Kidney tubule cell (primary cell): ENCODE results near the gene EPB41L1.

Experiments
- DNase-seq: peaks from one replicate; pipeline ENCODE4 v3.0.0-alpha.2; 2018; ENCODE audit warnings: low spot score

Gene EPB41L1

DNA sequence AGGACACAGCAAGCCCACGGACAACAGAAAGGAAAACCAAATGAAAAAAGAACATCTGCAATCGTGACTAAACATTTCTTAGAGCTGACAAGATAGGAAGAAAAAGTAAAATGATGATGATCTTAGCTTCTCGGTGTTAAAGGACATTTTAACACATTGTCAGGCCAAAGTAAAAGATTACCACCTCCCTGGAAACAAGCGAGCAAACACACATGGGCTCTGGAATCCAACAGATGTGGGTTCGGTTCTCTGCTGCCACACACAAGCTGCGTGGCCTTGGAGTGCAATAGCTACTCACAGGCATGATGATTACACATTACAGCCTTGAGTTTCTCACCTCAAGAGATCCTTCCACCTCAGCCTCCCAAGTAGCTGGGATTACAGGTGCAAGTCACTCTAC is 74.2 kb downstream of the EPB41L1 start:
- DNase-seq, result no peak

GRCh38 chr20:36230019-36230418 is 75.5 kb downstream of the EPB41L1 start:
- DNase-seq, result no peak

DNA sequence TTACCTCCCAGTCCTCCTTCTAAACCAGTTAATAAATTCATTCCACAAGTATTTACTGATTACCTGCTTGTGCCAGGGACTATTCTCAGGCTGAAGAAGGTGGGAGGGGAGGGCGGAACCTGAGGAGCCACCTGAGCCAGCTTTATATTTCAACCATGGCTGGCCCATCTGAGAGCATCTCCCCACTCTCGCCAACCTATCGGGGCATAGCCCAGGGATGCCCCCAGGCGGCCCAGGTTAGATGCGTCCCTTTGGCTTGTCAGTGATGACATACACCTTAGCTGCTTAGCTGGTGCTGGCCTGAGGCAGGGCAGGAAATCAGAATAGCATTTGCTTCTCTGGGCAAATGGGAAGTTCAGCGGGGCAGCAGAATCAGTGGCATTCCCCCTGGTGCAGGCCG is 76.8 kb downstream of the EPB41L1 start:
- no peak for DNase-seq

DNA sequence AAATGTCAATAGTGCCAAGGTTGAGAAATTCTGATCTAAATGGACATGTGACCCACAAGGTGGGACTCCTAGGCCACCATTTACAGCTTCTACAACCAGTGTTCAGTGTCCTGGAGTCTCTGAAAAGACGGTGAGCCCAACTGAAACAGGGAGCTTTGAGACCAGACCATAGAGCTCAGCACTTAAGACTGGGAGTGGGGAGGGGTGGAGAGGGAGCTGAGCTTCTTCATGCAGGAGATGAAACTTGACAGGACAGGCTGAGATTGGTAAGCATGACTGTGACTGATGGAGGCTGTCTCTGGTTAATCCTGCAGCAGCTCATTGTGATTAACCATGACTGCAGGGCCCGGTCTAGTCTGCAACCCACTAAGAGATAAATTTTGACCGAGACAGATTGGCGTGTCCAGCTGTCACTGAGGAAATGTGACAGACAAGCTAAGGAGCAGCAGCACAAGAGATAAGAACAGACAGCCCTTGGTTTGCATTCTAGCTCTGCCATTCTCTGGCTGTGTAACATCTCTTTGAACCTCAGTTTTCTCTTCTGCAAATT is 80.3 kb downstream of the EPB41L1 start:
- DNase-seq, result no peak

DNA sequence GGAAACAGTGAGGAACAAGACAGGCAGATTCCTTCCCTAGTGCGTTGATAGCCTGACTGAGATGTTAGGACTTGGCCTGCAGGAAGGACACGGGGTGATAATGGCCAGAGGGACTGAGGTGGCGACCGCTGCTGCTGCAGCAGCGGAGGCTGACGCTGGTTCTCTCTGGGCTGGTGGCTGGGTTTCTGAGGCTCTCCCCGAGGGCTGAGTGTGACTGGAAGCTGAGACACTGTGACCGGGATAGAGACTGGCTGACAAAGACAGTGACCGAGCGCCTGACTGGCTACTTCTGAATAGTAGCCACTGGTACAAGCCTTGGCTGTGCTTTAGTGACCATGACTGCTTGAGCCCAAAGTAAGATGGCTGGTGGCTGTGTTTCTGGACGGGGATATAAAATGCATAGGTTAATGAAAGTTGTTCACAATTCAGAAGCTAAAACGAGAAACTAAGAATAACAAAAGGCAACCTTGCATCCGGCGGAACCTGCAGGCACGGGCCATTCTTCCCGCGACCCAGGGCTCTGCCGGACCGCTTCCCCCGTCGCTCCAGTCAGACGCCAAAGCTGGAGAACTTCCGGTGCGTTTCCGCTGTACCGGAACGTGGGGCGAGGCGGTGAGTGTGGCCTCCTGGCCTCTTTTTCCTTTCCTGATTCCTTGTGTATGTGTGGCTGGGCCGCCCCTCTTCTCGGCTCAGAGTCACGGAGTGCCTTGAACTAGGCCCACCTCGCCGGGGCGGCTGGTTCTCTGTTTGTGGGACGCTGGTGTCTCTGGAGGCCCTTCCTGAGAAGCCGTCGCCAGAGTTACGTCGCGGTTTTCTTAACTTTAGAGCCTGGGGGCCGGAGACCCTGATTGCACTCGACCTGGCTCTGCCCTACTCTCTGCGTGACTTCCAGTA is 81.6 kb downstream of the EPB41L1 start, which contains the start of gene AAR2:
AAR2 (plus strand) TSS at position 587 of the 894 bp plus-strand sequence. CDS start 3,391 bp downstream, outside the sequence.
- DNase-seq, result peak; percentile 81

DNA sequence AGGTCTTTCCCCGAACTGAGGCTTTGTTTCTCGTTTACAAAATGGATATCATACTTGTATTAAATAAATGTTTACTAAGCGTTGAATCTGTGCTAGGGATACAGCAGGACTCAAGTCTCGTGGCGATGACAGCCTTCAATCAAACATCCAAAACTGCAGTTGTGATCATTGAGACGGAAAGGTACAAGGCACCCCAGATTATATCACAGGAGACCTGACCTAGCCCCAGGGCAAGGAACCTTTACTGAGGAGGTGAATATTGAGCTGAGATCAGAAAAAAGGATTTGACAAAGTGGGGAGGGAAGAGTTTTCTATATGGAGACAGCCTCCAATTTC is 82.2 kb downstream of the EPB41L1 start:
- DNase-seq, result no peak

GRCh38 chr20:36237477-36237876 is 82.9 kb downstream of the EPB41L1 start:
- DNase-seq, result no peak

DNA sequence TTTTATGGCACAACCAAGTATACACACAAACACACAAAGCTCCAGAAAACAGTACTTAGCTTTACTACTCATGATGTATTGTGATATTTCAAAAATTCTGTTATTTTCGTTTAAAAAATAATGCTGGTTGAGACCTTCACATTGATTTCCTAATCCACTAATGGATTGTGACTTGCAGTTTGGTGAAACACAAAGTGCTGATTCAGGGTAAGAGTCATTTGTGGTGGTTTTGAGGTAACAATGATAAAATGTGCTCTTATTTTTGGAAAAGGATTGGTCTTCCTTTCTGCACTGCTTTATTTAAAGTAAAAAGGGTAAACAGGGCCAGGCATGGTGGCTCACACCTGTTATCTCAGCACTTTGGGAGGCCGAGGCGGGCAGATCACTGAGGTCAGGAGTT is 83.6 kb downstream of the EPB41L1 start:
- no peak for DNase-seq

DNA sequence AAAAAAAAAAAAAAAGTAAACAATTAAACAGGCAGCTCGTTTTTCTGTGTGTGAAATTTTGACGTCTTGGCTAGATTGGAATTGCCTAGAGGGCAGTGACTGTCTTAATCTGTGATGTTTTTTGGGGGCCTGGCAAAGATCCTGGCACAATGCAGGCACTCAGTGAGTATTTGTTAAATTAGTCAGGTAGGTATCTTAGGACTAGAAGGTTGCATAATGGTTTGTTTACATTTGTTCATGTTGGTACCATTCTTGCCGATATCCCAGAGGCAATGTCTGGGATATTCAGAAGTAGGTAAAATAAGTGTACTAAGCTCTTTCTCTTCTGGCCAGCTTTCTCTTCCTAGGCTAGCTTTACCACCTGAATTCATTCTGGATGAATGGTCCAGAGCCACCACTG is 84.2 kb downstream of the EPB41L1 start:
- DNase-seq, result no peak

DNA sequence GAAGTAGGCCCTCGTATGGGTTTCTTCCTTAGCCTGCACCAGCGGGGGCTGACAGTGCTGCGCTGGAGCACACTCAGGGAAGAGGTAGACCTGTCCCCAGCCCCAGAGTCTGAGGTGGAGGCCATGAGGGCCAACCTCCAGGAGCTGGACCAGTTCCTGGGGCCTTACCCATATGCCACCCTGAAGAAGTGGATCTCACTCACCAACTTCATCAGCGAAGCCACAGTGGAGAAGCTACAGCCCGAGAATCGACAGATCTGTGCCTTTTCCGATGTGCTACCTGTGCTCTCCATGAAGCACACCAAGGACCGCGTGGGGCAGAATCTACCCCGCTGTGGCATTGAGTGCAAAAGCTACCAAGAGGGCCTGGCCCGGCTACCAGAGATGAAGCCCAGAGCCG is 85.5 kb downstream of the EPB41L1 start:
- DNase-seq, result no peak

DNA sequence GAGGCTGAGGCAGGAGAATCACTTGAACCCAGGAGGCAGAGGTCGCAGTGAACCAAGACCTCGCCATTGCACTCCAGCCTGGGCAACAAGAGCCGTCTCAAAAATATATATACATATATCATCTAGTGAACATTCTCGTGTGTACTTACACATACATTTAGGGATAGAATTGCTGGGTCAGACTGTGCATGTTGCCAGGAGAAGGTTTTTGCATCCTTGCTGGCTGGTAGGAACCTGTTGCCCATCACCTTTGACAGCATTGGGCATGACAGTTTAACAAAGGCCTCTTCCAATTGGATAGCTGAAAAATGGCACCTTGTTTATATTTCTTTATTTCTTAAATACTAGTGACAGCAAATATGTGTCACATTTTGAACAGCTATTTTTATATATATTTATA is 87.1 kb downstream of the EPB41L1 start:
- no peak for DNase-seq

- no peak for DNase-seq
These were observed 89.2 kb downstream of the EPB41L1 start for GRCh38 chr20:36243726-36244125.

GRCh38 chr20:36246401-36246800 is 91.9 kb downstream of the EPB41L1 start:
- no peak for DNase-seq

GRCh38 chr20:36248836-36249235 is 94.3 kb downstream of the EPB41L1 start:
- DNase-seq, result no peak

DNA sequence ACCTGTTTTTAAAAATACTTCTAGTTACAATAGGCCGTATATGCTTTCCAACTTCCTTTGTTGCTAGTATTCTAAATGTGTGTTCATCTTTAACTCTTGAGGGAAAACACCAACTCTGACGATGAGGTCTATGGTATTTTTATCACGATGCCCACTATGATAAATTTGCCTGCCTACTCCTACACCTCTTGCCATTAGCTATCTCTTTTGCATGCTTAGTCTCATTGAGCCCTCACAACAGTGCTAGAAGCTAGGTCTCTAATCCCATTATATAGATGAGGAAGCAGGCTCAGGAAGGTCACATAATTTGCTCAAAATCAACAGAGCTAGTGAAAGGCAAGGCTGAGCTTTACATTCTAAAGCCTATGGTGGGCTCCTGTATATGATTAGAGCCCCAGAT is 94.9 kb downstream of the EPB41L1 start:
- DNase-seq, result no peak

DNA sequence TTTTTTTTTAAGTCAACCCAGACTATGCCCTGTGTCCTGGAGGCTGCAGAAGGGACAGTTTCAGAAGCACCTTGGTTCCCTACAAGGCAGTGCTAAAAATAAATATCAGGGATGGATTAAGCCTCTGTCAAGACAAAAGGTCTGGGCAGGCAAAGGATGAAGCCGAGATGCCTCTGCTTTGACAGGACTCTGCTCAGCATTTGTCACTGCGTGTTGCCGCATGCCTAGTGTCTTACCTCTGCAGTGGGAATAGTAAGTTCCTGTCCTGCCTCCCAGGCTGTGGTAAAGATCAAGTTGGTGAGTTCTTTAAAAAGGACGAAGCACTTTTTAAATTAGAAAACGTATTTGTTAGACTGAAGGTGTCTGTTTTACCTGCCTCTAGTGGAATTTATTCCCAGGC is 96.9 kb downstream of the EPB41L1 start:
- no peak for DNase-seq

- no peak for DNase-seq
These were observed 98.0 kb downstream of the EPB41L1 start for GRCh38 chr20:36252511-36252910.

GRCh38 chr20:36253036-36253435 is 98.5 kb downstream of the EPB41L1 start:
- DNase-seq, result no peak

DNA sequence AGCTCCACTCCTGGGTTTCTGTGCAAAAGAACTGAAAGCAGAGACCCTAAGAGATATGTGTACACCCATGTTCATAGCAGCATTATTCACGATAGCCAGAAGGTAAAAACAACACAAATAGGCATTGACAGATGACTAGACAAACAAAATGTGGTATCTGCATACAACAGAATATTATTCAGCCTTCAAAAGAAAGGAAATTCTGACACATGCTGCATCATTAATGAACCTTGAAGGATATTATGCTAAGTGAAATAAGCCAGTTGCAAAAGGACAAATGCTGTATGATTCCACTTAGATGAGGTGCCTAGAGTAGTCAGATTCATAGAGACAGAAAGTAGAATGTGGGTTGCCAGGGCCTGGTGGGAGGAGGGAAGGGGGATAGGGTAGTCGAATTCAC is 99.5 kb downstream of the EPB41L1 start:
- DNase-seq, result no peak

DNA sequence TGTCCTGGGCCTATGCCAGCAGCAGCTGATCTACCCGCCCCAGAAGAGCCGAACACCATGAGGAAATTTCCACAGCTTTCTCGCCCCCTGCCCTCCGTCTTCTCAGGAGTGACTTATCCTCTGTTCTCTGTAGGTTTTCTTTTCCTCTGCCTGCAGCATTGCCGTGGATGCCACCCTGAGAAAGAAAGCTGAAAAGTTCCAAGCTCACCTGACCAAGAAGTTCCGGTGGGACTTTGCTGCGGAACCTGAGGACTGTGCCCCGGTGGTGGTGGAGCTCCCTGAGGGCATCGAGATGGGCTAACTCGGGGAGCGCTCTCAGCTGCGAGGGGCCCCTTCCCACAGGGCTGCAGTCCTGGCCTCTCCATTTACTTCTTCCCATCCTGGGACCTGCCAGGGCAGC is 100.9 kb downstream of the EPB41L1 start:
- no peak for DNase-seq

GRCh38 chr20:36259177-36260061 is 104.9 kb downstream of the EPB41L1 start:
- DNase-seq, result no peak

DNA sequence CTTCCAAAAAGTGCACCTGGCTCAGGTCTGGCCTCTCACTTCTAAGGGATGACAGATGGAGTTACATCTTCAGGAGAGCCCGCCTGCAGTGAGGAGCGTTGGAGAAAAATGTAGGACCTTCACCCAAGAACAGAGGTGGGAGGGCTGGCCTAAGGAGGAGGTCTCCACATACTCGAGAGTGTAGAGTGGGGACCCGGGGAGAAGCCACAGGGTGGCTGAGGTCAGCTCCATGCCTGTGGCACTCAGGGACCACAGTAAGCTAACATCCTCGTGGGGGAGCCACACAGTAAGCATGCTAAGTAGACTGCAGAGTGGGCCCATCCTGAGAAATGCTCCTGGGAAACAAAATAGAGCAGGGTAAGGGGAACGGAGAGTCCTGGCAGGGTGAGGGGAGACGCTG is 105.8 kb downstream of the EPB41L1 start:
- DNase-seq, result no peak
